Thyroid gland (tissue), 4 donors: ENCODE measurements around the gene EXD2. TPM values are rescaled to one million over a fixed set of nuclear protein-coding genes. Genes with fewer than 3 reads are reported as not detected.
"Not testable (repeated sequence)": the region's sequence is repeated elsewhere in the genome, so short reads cannot be mapped to it uniquely, and the experiment has no call there.

Source experiments
- DNase-seq, 2 donors: peaks; one replicate each; pipeline ENCODE4 v3.0.0-alpha.2; 2019
- H3K27ac ChIP-seq, 3 donors: fragments of 200-600 bp; sonication (generic); 1 replicate in 2 of 3; 2 replicates in 1 of 3; pipeline ENCODE4 v1.5.1; 2016 to 2019; ENCODE audit warnings: mild to moderate bottlenecking in 1 of 3, moderate library complexity in 1 of 3
- H3K27me3 ChIP-seq: fragments of 200-600 bp; sonication (generic); one replicate; pipeline ENCODE4 v1.5.1; 2019
- H3K36me3 ChIP-seq, 2 donors: fragments of 200-600 bp; sonication (generic); one replicate each; pipeline ENCODE4 v1.5.1; 2016 to 2019
- H3K4me1 ChIP-seq, 2 donors: fragments of 200-600 bp; sonication (generic); one replicate each; pipeline ENCODE4 v1.5.1; 2017 to 2019
- H3K4me3 ChIP-seq, 3 donors: fragments of 200-600 bp; sonication (generic); replicated peaks in 1 of 3; 1 replicate in 2 of 3; 2 replicates in 1 of 3; pipeline ENCODE4 v1.5.1; 2016; ENCODE audit warnings: mild to moderate bottlenecking in 1 of 3
- H3K9me3 ChIP-seq: fragments of 200-600 bp; sonication (generic); one replicate; pipeline ENCODE4 v1.5.1; 2017
- CTCF ChIP-seq, 6 experiments: fragments of 200-600 bp in 3 of 6; fragments of 450-650 bp in 3 of 6; sonication (generic) in 3 of 6; IDR thresholded peaks; one replicate each; pipeline ENCODE4 v1.5.1; 2016 to 2019; ENCODE audit warnings: antibody characterized with exemption in 6 of 6, mild to moderate bottlenecking in 2 of 6, inconsistent platforms in 1 of 6, moderate library complexity in 1 of 6
- POLR2A ChIP-seq, 2 donors: fragments of 450-650 bp; IDR thresholded peaks; one replicate each; pipeline ENCODE4 v1.6.1; 2017; ENCODE audit warnings: antibody characterized with exemption in 2 of 2, mild to moderate bottlenecking in 2 of 2, moderate library complexity in 1 of 2
- WGBS, 2 donors: methylation state at CpG; one replicate each; pipeline ENCODE4 v1.1.5; 2017; 5-methylcytosine and 5-hydroxymethylcytosine counted together
- intact Hi-C: fragments of 100-400 bp; cut with DNase I; formaldehyde crosslinking; loops from one replicate; pipeline ENCODE4 v1.15.1; 2023
- total RNA-seq, 4 donors: library from RNA; depleted of rRNA; stranded (reverse); fragments of >200 nt; gene quantifications; one replicate each; pipeline ENCODE4 v1.2.3, GENCODE V29; 2016

The EXD2 gene
- total RNA-seq, 4 donors from 2014 or later = 21.2 to 28.3 (median 25.2) TPM

- intact Hi-C loops = no loop called here
- peak; percentile 58 to 59 for DNase-seq
- Histone ChIP-seq H3K27ac (peak overlapping the region in 2 of 3 donors; percentile 20 to 33), H3K4me1 (peaks cover 14 to 16% of the 10 kb centered on the region in 2 donors), H3K36me3 (no peaks in the 10 kb centered on the region), H3K27me3 (no peaks in the 10 kb centered on the region), H3K4me3 (no peak overlapping the region), H3K9me3 (no peaks in the 10 kb centered on the region)
- 46 to 52% methylated on average over 8 of the region's 8 CpGs for WGBS, 2 donors
- TF ChIP-seq POLR2A (IDR thresholded peaks at IDR 0.05) = no peak
- peak in 4 of 6 experiments; percentile 33 to 48 (median 45) for TF ChIP-seq CTCF (IDR thresholded peaks at IDR 0.05)
Measured at GRCh38 chr14:69288011-69288771, 96.9 kb downstream of the EXD2 start.

GRCh38 chr14:69288956-69289705 lies 97.8 kb downstream of the EXD2 start:
- no peak overlapping the region for H3K27ac ChIP-seq
- no peaks in the 10 kb centered on the region for H3K36me3 ChIP-seq
- peaks cover 14 to 16% of the 10 kb centered on the region in 2 donors for H3K4me1 ChIP-seq
- TF ChIP-seq CTCF (IDR thresholded peaks at IDR 0.05) = no peak
- no peak for TF ChIP-seq POLR2A (IDR thresholded peaks at IDR 0.05)
- no peaks in the 10 kb centered on the region for H3K27me3 ChIP-seq
- intact Hi-C loops = no loop called here
- WGBS, 2 donors = 90 to 93% methylated on average over 9 of the region's 9 CpGs
- DNase-seq = no peak
- no peak overlapping the region for H3K4me3 ChIP-seq
- no peaks in the 10 kb centered on the region for H3K9me3 ChIP-seq

GRCh38 chr14:69289811-69290520 lies 98.7 kb downstream of the EXD2 start:
- TF ChIP-seq POLR2A (IDR thresholded peaks at IDR 0.05) (no peak), CTCF (IDR thresholded peaks at IDR 0.05) (no peak)
- intact Hi-C loops = no loop called here
- DNase-seq = no peak

GRCh38 chr14:69290881-69291280 lies 99.6 kb downstream of the EXD2 start:
- DNase-seq, H3K4me3 ChIP-seq, H3K27ac ChIP-seq, H3K9me3 ChIP-seq, H3K36me3 ChIP-seq, H3K27me3 ChIP-seq, intact Hi-C loops: not testable (repeated sequence)
- H3K4me1 ChIP-seq = peaks cover 14 to 16% of the 10 kb centered on the region in 2 donors
- 92 to 95% methylated on average over 7 of the region's 7 CpGs for WGBS, 2 donors

More at GRCh38 chr14:69289811-69290520, 98.7 kb downstream of the EXD2 start:
- peak overlapping the region in 1 of 3 donors; percentile 4 for H3K27ac ChIP-seq
- H3K4me1 ChIP-seq = peaks cover 14 to 16% of the 10 kb centered on the region in 2 donors
- no peaks in the 10 kb centered on the region for H3K9me3 ChIP-seq
- no peak overlapping the region for H3K4me3 ChIP-seq
- no peaks in the 10 kb centered on the region for H3K36me3 ChIP-seq
- 76 to 82% methylated on average over 13 of the region's 13 CpGs for WGBS, 2 donors
- no peaks in the 10 kb centered on the region for H3K27me3 ChIP-seq

GRCh38 chr14:69291396-69291795 lies 100.1 kb downstream of the EXD2 start:
- 75 to 81% methylated on average over 5 of the region's 5 CpGs for WGBS, 2 donors

More at GRCh38 chr14:69291396-69291795, 100.1 kb downstream of the EXD2 start:
- H3K27me3 ChIP-seq = no peaks in the 10 kb centered on the region
- TF ChIP-seq CTCF (IDR thresholded peaks at IDR 0.05) (no peak), POLR2A (IDR thresholded peaks at IDR 0.05) (no peak)
- peaks cover 14 to 16% of the 10 kb centered on the region in 2 donors for H3K4me1 ChIP-seq
- no peaks in the 10 kb centered on the region for H3K36me3 ChIP-seq
- no peak overlapping the region for H3K4me3 ChIP-seq
- H3K27ac ChIP-seq = no peak overlapping the region
- no peak for DNase-seq
- H3K9me3 ChIP-seq = no peaks in the 10 kb centered on the region
- intact Hi-C loops = no loop called here
